VCaP (cell line): ENCODE measurements around the gene ENO2.
"Not testable (repeated sequence)": the region's sequence is repeated elsewhere in the genome, so short reads cannot be mapped to it uniquely, and the experiment has no call there.

Experiments
- H3K27ac ChIP-seq: fragments of 450-650 bp; 2 replicates; pipeline ENCODE4 v1.5.1; 2017
- TF ChIP-seq, protein P1 (sequence below): fragments of 450-650 bp; conservative IDR thresholded peaks from 2 replicates; pipeline ENCODE4 v1.5.1; 2017; ENCODE audit warnings: mild to moderate bottlenecking, moderate library complexity

The ENO2 gene

GRCh38 chr12:6904280-6905276 lies 9.8 kb upstream of the ENO2 start, which contains the start of gene LRRC23:
TSS of gene LRRC23 (plus strand) at chr12:6904822. CDS start at chr12:6905634, 812 bp downstream.
- H3K27ac ChIP-seq = peak within 1 kb of the TSS; percentile 67
- TF ChIP-seq, protein P1, sequence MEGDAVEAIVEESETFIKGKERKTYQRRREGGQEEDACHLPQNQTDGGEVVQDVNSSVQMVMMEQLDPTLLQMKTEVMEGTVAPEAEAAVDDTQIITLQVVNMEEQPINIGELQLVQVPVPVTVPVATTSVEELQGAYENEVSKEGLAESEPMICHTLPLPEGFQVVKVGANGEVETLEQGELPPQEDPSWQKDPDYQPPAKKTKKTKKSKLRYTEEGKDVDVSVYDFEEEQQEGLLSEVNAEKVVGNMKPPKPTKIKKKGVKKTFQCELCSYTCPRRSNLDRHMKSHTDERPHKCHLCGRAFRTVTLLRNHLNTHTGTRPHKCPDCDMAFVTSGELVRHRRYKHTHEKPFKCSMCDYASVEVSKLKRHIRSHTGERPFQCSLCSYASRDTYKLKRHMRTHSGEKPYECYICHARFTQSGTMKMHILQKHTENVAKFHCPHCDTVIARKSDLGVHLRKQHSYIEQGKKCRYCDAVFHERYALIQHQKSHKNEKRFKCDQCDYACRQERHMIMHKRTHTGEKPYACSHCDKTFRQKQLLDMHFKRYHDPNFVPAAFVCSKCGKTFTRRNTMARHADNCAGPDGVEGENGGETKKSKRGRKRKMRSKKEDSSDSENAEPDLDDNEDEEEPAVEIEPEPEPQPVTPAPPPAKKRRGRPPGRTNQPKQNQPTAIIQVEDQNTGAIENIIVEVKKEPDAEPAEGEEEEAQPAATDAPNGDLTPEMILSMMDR = no peak

DNA sequence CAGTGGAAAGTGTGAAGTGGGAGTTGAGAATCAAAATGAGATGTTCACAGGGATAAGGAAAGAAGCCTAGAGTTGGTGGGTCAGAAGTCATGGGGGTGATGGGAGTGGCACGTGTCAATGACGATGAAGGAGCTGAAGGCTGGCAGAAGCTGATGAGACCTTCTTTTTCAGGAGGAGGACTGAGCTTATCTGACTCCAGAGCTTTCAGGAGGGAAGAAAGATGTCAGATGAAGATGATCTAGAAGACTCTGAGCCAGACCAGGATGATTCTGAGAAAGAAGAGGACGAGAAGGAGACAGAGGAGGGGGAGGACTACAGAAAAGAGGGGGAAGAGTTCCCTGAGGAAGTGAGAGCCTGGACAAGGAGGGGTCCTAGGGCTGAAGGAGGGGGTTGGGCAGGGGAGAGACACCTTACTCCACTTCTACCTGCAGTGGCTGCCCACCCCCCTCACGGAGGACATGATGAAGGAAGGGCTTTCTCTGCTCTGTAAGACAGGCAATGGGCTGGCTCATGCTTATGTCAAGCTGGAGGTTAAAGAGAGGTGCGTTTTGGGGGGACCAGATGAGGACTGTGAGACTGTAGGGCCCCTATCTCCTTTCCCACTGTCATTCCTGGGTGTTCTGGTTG lies 8.9 kb upstream of the ENO2 start:
- H3K27ac ChIP-seq = peak overlapping the region; percentile 67

DNA sequence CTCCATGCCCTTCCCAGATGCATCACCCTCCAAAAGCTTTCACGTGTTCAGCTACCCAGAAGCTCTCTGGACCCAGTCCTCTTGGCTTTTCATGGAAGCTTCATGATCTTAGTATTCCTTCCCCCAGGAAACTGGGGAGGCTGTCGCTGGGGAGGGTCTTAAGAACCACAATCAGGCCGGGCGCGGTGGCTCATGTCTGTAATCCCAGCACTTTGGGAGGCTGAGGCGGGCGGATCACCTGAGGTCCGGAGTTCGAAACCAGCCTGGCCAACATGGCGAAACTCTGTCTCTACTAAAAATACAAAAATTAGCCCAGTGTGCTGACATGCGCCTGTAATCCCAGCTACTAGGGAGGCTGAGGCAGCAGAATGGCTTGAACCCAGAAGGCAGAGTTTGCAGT lies 6.2 kb upstream of the ENO2 start:
- H3K27ac ChIP-seq = not testable (repeated sequence)

More for the DNA sequence above, 8.9 kb upstream of the ENO2 start:
- TF ChIP-seq, protein P1 = no peak

GRCh38 chr12:6909421-6910145 lies 4.8 kb upstream of the ENO2 start:
- no peak overlapping the region for H3K27ac ChIP-seq
- TF ChIP-seq, protein P1 = no peak

GRCh38 chr12:6912164-6912935 lies 2.0 kb upstream of the ENO2 start:
- TF ChIP-seq, protein P1 = no peak
- no peak overlapping the region for H3K27ac ChIP-seq

DNA sequence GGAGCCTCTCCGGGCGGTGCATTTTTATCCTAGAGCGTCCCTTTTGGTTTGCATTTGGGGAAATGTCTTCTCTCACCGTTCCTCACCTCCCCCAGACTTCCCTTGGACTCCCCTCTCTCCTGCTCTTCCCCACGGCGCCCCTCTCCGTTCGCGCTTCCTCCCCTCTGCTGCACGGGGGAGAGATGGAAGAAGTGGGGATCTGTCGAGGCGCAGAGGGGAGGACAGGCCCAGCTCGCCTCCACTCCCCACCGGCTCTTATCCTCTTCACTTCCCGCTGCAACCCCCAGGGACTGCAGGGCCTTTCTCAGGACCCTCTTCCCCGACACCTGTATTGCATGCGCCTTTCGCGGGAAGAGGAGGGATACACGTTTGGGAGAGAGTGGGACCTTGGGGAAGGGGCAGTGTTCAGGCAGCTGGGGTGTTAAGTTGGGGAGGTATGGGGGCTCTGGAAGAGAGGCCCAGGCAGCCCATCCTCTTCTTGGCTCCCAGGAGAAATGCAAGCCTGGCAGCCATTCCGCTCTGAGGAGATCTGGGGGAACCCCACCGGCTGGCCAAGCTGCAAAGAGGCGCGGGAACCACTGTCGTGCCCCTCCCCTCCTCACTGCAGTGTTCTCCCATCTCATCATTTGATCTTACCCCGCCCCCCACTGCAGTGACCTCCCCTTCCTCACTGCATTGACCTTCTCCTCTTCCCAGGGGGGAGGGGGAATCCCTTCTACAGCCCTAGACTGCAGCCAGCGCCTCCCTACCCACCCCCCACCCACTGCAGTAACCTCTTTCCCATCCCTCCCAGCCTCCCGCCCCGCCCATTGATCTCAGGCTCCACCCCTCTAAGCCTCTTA lies 788 bp downstream of the ENO2 start:
- H3K27ac ChIP-seq = peak overlapping the region; percentile 68
- TF ChIP-seq, protein P1 = no peak
